ENCODE measurements around the gene PMFBP1.

Gene PMFBP1

GRCh38 chr16:72206299-72206698 is 34.3 kb upstream of the PMFBP1 start:
- Histone ChIP-seq H3K9me3 (ENCODE audit: control insufficient read depth in 2 of 2, low read length in 2 of 2) (no peaks in the 10 kb centered on the region), H3K27ac (ENCODE audit: low read depth in 2 of 2, low read length in 2 of 2) (no peak overlapping the region), H3K36me3 (ENCODE audit: control insufficient read depth in 2 of 2, insufficient read depth in 2 of 2, low read length in 2 of 2) (no peaks in the 10 kb centered on the region), H3K4me3 (ENCODE audit: low read length in 2 of 2) (no peak overlapping the region), H3K9ac (ENCODE audit: low read depth in 1 of 2, low read length in 2 of 2) (no peak overlapping the region), H3K27me3 (ENCODE audit: control insufficient read depth in 2 of 2, insufficient read depth in 2 of 2, low read length in 2 of 2) (no peaks in the 10 kb centered on the region), H3K4me1 (ENCODE audit: control insufficient read depth in 2 of 2, insufficient read depth in 2 of 2, low read length in 2 of 2) (peaks cover 7 to 10% of the 10 kb centered on the region in 2 donors)

- peaks cover 7 to 10% of the 10 kb centered on the region in 2 donors for H3K4me1 ChIP-seq (ENCODE audit: control insufficient read depth in 2 of 2, insufficient read depth in 2 of 2, low read length in 2 of 2)
- H3K27me3 ChIP-seq (ENCODE audit: control insufficient read depth in 2 of 2, insufficient read depth in 2 of 2, low read length in 2 of 2): no peaks in the 10 kb centered on the region
- H3K27ac ChIP-seq (ENCODE audit: low read depth in 2 of 2, low read length in 2 of 2): peak overlapping the region; percentile 12 to 64
- H3K9ac ChIP-seq (ENCODE audit: low read depth in 1 of 2, low read length in 2 of 2): no peak overlapping the region
- H3K36me3 ChIP-seq (ENCODE audit: control insufficient read depth in 2 of 2, insufficient read depth in 2 of 2, low read length in 2 of 2): no peaks in the 10 kb centered on the region
- no peaks in the 10 kb centered on the region for H3K9me3 ChIP-seq (ENCODE audit: control insufficient read depth in 2 of 2, low read length in 2 of 2)
- no peak overlapping the region for H3K4me3 ChIP-seq (ENCODE audit: low read length in 2 of 2)
These were observed 31.4 kb upstream of the PMFBP1 start for GRCh38 chr16:72203401-72203800.

- no peaks in the 10 kb centered on the region for H3K9me3 ChIP-seq (ENCODE audit: control insufficient read depth in 2 of 2, low read length in 2 of 2)
- H3K36me3 ChIP-seq (ENCODE audit: control insufficient read depth in 2 of 2, insufficient read depth in 2 of 2, low read length in 2 of 2): no peaks in the 10 kb centered on the region
- no peak overlapping the region for H3K9ac ChIP-seq (ENCODE audit: low read depth in 1 of 2, low read length in 2 of 2)
- peaks cover 7 to 10% of the 10 kb centered on the region in 2 donors for H3K4me1 ChIP-seq (ENCODE audit: control insufficient read depth in 2 of 2, insufficient read depth in 2 of 2, low read length in 2 of 2)
- H3K27me3 ChIP-seq (ENCODE audit: control insufficient read depth in 2 of 2, insufficient read depth in 2 of 2, low read length in 2 of 2): no peaks in the 10 kb centered on the region
- H3K4me3 ChIP-seq (ENCODE audit: low read length in 2 of 2): no peak overlapping the region
- H3K27ac ChIP-seq (ENCODE audit: low read depth in 2 of 2, low read length in 2 of 2): peak overlapping the region in 1 of 2 donors; percentile 31
These were observed 30.1 kb upstream of the PMFBP1 start for GRCh38 chr16:72202014-72202413.

- no peaks in the 10 kb centered on the region for H3K27me3 ChIP-seq (ENCODE audit: control insufficient read depth in 2 of 2, insufficient read depth in 2 of 2, low read length in 2 of 2)
- no peak overlapping the region for H3K27ac ChIP-seq (ENCODE audit: low read depth in 2 of 2, low read length in 2 of 2)
- no peaks in the 10 kb centered on the region for H3K36me3 ChIP-seq (ENCODE audit: control insufficient read depth in 2 of 2, insufficient read depth in 2 of 2, low read length in 2 of 2)
- no peak overlapping the region for H3K9ac ChIP-seq (ENCODE audit: low read depth in 1 of 2, low read length in 2 of 2)
- H3K4me3 ChIP-seq (ENCODE audit: low read length in 2 of 2): no peak overlapping the region
- H3K9me3 ChIP-seq (ENCODE audit: control insufficient read depth in 2 of 2, low read length in 2 of 2): no peaks in the 10 kb centered on the region
- peaks cover 7 to 10% of the 10 kb centered on the region in 2 donors for H3K4me1 ChIP-seq (ENCODE audit: control insufficient read depth in 2 of 2, insufficient read depth in 2 of 2, low read length in 2 of 2)
These were observed 29.4 kb upstream of the PMFBP1 start for GRCh38 chr16:72201387-72201786.

GRCh38 chr16:72199761-72200337 is 27.9 kb upstream of the PMFBP1 start:
- Histone ChIP-seq H3K9ac (ENCODE audit: low read depth in 1 of 2, low read length in 2 of 2) (no peak overlapping the region), H3K4me1 (ENCODE audit: control insufficient read depth in 2 of 2, insufficient read depth in 2 of 2, low read length in 2 of 2) (peaks cover 7 to 10% of the 10 kb centered on the region in 2 donors), H3K27ac (ENCODE audit: low read depth in 2 of 2, low read length in 2 of 2) (no peak overlapping the region), H3K36me3 (ENCODE audit: control insufficient read depth in 2 of 2, insufficient read depth in 2 of 2, low read length in 2 of 2) (no peaks in the 10 kb centered on the region), H3K4me3 (ENCODE audit: low read length in 2 of 2) (no peak overlapping the region), H3K27me3 (ENCODE audit: control insufficient read depth in 2 of 2, insufficient read depth in 2 of 2, low read length in 2 of 2) (no peaks in the 10 kb centered on the region), H3K9me3 (ENCODE audit: control insufficient read depth in 2 of 2, low read length in 2 of 2) (no peaks in the 10 kb centered on the region)

- H3K9ac ChIP-seq (ENCODE audit: low read depth in 1 of 2, low read length in 2 of 2): no peak overlapping the region
- no peak overlapping the region for H3K4me3 ChIP-seq (ENCODE audit: low read length in 2 of 2)
- H3K4me1 ChIP-seq (ENCODE audit: control insufficient read depth in 2 of 2, insufficient read depth in 2 of 2, low read length in 2 of 2): peaks cover 5 to 10% of the 10 kb centered on the region in 2 donors
- H3K27me3 ChIP-seq (ENCODE audit: control insufficient read depth in 2 of 2, insufficient read depth in 2 of 2, low read length in 2 of 2): no peaks in the 10 kb centered on the region
- no peak overlapping the region for H3K27ac ChIP-seq (ENCODE audit: low read depth in 2 of 2, low read length in 2 of 2)
- no peaks in the 10 kb centered on the region for H3K9me3 ChIP-seq (ENCODE audit: control insufficient read depth in 2 of 2, low read length in 2 of 2)
- no peaks in the 10 kb centered on the region for H3K36me3 ChIP-seq (ENCODE audit: control insufficient read depth in 2 of 2, insufficient read depth in 2 of 2, low read length in 2 of 2)
These were observed 26.8 kb upstream of the PMFBP1 start for GRCh38 chr16:72198771-72199201.

- Histone ChIP-seq H3K4me1 (ENCODE audit: control insufficient read depth in 2 of 2, insufficient read depth in 2 of 2, low read length in 2 of 2) (peaks cover 3 to 4% of the 10 kb centered on the region in 2 donors), H3K27ac (ENCODE audit: low read depth in 2 of 2, low read length in 2 of 2) (no peak overlapping the region), H3K36me3 (ENCODE audit: control insufficient read depth in 2 of 2, insufficient read depth in 2 of 2, low read length in 2 of 2) (no peaks in the 10 kb centered on the region), H3K4me3 (ENCODE audit: low read length in 2 of 2) (no peak overlapping the region), H3K9ac (ENCODE audit: low read depth in 1 of 2, low read length in 2 of 2) (no peak overlapping the region), H3K9me3 (ENCODE audit: control insufficient read depth in 2 of 2, low read length in 2 of 2) (no peaks in the 10 kb centered on the region), H3K27me3 (ENCODE audit: control insufficient read depth in 2 of 2, insufficient read depth in 2 of 2, low read length in 2 of 2) (no peaks in the 10 kb centered on the region)
These were observed 26.2 kb upstream of the PMFBP1 start for GRCh38 chr16:72198021-72198711.

GRCh38 chr16:72197545-72197944 is 25.6 kb upstream of the PMFBP1 start:
- no peaks in the 10 kb centered on the region for H3K36me3 ChIP-seq (ENCODE audit: control insufficient read depth in 2 of 2, insufficient read depth in 2 of 2, low read length in 2 of 2)
- H3K4me1 ChIP-seq (ENCODE audit: control insufficient read depth in 2 of 2, insufficient read depth in 2 of 2, low read length in 2 of 2): no peaks in the 10 kb centered on the region
- H3K9me3 ChIP-seq (ENCODE audit: control insufficient read depth in 2 of 2, low read length in 2 of 2): no peaks in the 10 kb centered on the region
- no peaks in the 10 kb centered on the region for H3K27me3 ChIP-seq (ENCODE audit: control insufficient read depth in 2 of 2, insufficient read depth in 2 of 2, low read length in 2 of 2)
- H3K4me3 ChIP-seq (ENCODE audit: low read length in 2 of 2): no peak overlapping the region
- H3K27ac ChIP-seq (ENCODE audit: low read depth in 2 of 2, low read length in 2 of 2): no peak overlapping the region
- H3K9ac ChIP-seq (ENCODE audit: low read depth in 1 of 2, low read length in 2 of 2): no peak overlapping the region

GRCh38 chr16:72195609-72196008 is 23.7 kb upstream of the PMFBP1 start:
- H3K9me3 ChIP-seq (ENCODE audit: control insufficient read depth in 2 of 2, low read length in 2 of 2): no peaks in the 10 kb centered on the region
- H3K27ac ChIP-seq (ENCODE audit: low read depth in 2 of 2, low read length in 2 of 2): no peak overlapping the region
- H3K36me3 ChIP-seq (ENCODE audit: control insufficient read depth in 2 of 2, insufficient read depth in 2 of 2, low read length in 2 of 2): no peaks in the 10 kb centered on the region
- H3K27me3 ChIP-seq (ENCODE audit: control insufficient read depth in 2 of 2, insufficient read depth in 2 of 2, low read length in 2 of 2): no peaks in the 10 kb centered on the region
- H3K4me1 ChIP-seq (ENCODE audit: control insufficient read depth in 2 of 2, insufficient read depth in 2 of 2, low read length in 2 of 2): no peaks in the 10 kb centered on the region
- no peak overlapping the region for H3K4me3 ChIP-seq (ENCODE audit: low read length in 2 of 2)
- H3K9ac ChIP-seq (ENCODE audit: low read depth in 1 of 2, low read length in 2 of 2): no peak overlapping the region

- H3K4me1 ChIP-seq (ENCODE audit: control insufficient read depth in 2 of 2, insufficient read depth in 2 of 2, low read length in 2 of 2): no peaks in the 10 kb centered on the region
- H3K9ac ChIP-seq (ENCODE audit: low read depth in 1 of 2, low read length in 2 of 2): no peak overlapping the region
- no peaks in the 10 kb centered on the region for H3K27me3 ChIP-seq (ENCODE audit: control insufficient read depth in 2 of 2, insufficient read depth in 2 of 2, low read length in 2 of 2)
These were observed 19.6 kb upstream of the PMFBP1 start for GRCh38 chr16:72191551-72191950.

More at GRCh38 chr16:72191551-72191950, 19.6 kb upstream of the PMFBP1 start:
- H3K36me3 ChIP-seq (ENCODE audit: control insufficient read depth in 2 of 2, insufficient read depth in 2 of 2, low read length in 2 of 2): no peaks in the 10 kb centered on the region
- H3K9me3 ChIP-seq (ENCODE audit: control insufficient read depth in 2 of 2, low read length in 2 of 2): no peaks in the 10 kb centered on the region
- H3K27ac ChIP-seq (ENCODE audit: low read depth in 2 of 2, low read length in 2 of 2): no peak overlapping the region
- H3K4me3 ChIP-seq (ENCODE audit: low read length in 2 of 2): no peak overlapping the region
